Common myeloid progenitor, CD34-positive (primary cell): ENCODE results near the gene TBX1.

Experiments
- CTCF ChIA-PET: fragments of 350-600 bp; sonication (Branson Sonifier 250); formaldehyde crosslinking; loops from one replicate; lab custom pipeline; 2021; ENCODE audit warnings: antibody characterized with exemption; lab: Charles Lee
- POLR2A ChIA-PET: fragments of 350-600 bp; sonication (Branson Sonifier 250); formaldehyde crosslinking; loops from one replicate; lab custom pipeline; 2021; ENCODE audit warnings: antibody characterized with exemption; lab: Charles Lee
- DNase-seq, 3 donors: peaks; one replicate each; pipeline versions ENCODE4 v3.0.0 to v3.0.0-alpha.2; 2013
- H3K27ac ChIP-seq, 2 experiments: 1 replicate in 1 of 2; 2 replicates in 1 of 2; pipeline ENCODE4 v1.7.0; 2013; ENCODE audit warnings: inconsistent platforms in 2 of 2, low read length in 2 of 2, mild to moderate bottlenecking in 2 of 2, low read depth in 1 of 2, moderate library complexity in 1 of 2; ENCODE audit not compliant: severe bottlenecking in 2 of 2, insufficient read depth in 1 of 2, poor library complexity in 1 of 2
- H3K27me3 ChIP-seq, 5 experiments: replicated peaks in 2 of 5; 1 replicate in 3 of 5; 2 replicates in 2 of 5; pipeline versions ENCODE4 v1.6.1 to v1.7.0; 2013; ENCODE audit warnings: low read length in 4 of 5, mild to moderate bottlenecking in 2 of 5, moderate library complexity in 2 of 5, inconsistent platforms in 1 of 5; ENCODE audit not compliant: insufficient read depth in 5 of 5, control insufficient read depth in 4 of 5
- H3K36me3 ChIP-seq, 4 experiments: 1 replicate in 2 of 4; 2 replicates in 2 of 4; pipeline versions ENCODE4 v1.6.1 to v1.7.0; 2013; ENCODE audit warnings: low read length in 3 of 4, control low read depth in 1 of 4, mild to moderate bottlenecking in 1 of 4; ENCODE audit not compliant: control insufficient read depth in 4 of 4, insufficient read depth in 4 of 4
- H3K4me1 ChIP-seq, 4 experiments: 1 replicate in 3 of 4; 2 replicates in 1 of 4; pipeline versions ENCODE4 v1.6.1 to v1.7.1; 2013; ENCODE audit warnings: low read length in 3 of 4, mild to moderate bottlenecking in 3 of 4, control low read depth in 1 of 4, inconsistent platforms in 1 of 4, moderate library complexity in 1 of 4; ENCODE audit not compliant: control insufficient read depth in 4 of 4, insufficient read depth in 4 of 4; ENCODE audit errors: control extremely low read depth in 1 of 4
- H3K4me3 ChIP-seq, 7 experiments: 1 replicate in 4 of 7; 2 replicates in 3 of 7; pipeline versions ENCODE4 v1.5.1 to v1.7.0; 2013; ENCODE audit warnings: mild to moderate bottlenecking in 7 of 7, low read length in 6 of 7, moderate library complexity in 6 of 7, inconsistent platforms in 2 of 7, low read depth in 2 of 7, control low read depth in 1 of 7; ENCODE audit not compliant: insufficient read depth in 4 of 7, control insufficient read depth in 1 of 7; ENCODE audit errors: extremely low read depth in 1 of 7
- H3K9me3 ChIP-seq, 5 experiments: 1 replicate in 4 of 5; 2 replicates in 1 of 5; pipeline versions ENCODE4 v1.6.1 to v1.7.1; 2013; ENCODE audit warnings: low read length in 4 of 5, mild to moderate bottlenecking in 2 of 5, inconsistent platforms in 1 of 5, low read depth in 1 of 5, moderate library complexity in 1 of 5; ENCODE audit not compliant: control insufficient read depth in 4 of 5, insufficient read depth in 2 of 5; ENCODE audit errors: control extremely low read depth in 1 of 5
- WGBS: methylation state at CpG from one replicate; pipeline ENCODE4 v1.1.5; 2013; ENCODE audit not compliant: insufficient coverage; 5-methylcytosine and 5-hydroxymethylcytosine counted together

Gene TBX1

DNA sequence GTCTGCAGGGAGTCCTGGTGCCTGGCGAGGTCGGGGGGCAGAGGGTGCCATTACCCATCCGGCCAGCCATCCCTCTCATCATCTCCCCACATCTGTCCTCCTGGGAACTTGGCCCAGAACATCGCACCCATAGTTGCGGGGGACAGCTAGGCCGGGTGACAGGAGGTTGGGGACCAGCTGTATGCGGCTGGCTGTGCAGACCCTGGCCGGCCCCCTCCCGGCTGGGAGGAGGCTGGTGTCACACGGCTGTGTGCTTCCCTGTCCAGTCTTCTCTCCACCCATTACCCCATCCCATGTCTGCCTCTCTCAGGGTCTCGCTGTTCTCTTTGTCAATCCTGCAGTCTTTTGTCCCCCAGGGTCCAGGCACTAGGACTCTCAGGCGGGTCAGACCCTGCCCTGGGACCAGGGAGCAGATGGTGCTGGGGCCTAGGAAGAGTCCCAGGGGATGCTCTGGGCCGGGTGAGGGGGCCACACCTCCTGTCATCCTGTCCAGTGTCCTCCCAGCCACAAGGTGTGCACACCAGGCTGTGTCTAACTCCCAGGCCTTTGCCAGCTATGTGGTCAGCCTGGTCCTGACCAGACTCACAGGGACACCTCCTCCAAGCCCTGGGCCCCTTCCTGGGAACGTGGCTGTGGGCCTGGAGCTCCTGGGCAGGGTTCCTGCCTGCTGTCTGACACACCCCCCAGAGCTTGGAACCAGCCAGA lies 6.4 kb upstream of the TBX1 start:
- DNase-seq = no peak
- ChIA-PET POLR2A (interaction anchor here (0.6 kb wide), 1 partner anchor 80 kb away, joined by 6 read pairs; no protein-coding TSS in a partner anchor), CTCF (interaction anchor here (0.8 to 1.5 kb wide), 3 partner anchors 9 to 25 kb away, joined by 3 to 4 read pairs (median 3); no protein-coding TSS in a partner anchor)
- H3K27me3 ChIP-seq = peaks cover 0 to 76% (median 36%) of the 10 kb centered on the region in 5 experiments
- no peak overlapping the region for H3K4me3 ChIP-seq
- WGBS = 94% methylated on average over 13 of the region's 14 CpGs
- H3K27ac ChIP-seq = no peak overlapping the region
- no peaks in the 10 kb centered on the region for H3K36me3 ChIP-seq
- no peaks in the 10 kb centered on the region for H3K9me3 ChIP-seq
- peaks cover 0 to 40% (median 19%) of the 10 kb centered on the region in 4 experiments for H3K4me1 ChIP-seq

DNA sequence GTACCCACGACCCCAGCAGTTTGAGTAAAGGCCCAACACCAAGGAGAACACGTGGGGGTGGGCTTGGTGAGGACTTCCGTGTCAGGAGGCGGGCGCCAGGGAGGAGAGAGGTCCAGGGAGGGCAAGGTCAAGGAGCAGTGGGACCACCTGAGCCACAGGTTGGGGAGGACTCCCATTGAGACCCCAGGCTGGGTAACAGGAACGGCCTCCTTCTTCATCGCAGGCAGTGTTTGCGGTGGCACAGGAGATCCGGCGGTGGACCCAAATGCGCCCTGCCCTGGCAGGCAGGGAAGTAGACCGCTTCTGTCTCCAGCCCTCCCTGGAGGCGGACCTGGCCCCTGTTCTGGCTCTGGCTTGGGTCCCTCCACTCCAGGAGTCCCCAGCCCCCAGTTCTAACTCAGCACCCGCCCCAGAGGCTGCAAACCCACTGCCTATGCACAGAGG lies 5.9 kb upstream of the TBX1 start:
- Histone ChIP-seq H3K27me3 (peaks cover 0 to 82% (median 40%) of the 10 kb centered on the region in 5 experiments), H3K36me3 (no peaks in the 10 kb centered on the region), H3K9me3 (no peaks in the 10 kb centered on the region), H3K27ac (no peak overlapping the region), H3K4me1 (peaks cover 0 to 46% (median 21%) of the 10 kb centered on the region in 4 experiments), H3K4me3 (no peak overlapping the region)
- CTCF ChIA-PET = interaction anchor here (1.5 to 2.2 kb wide), 3 partner anchors 19 to 25 kb away, joined by 4 to 12 read pairs (median 10); no protein-coding TSS in a partner anchor
- POLR2A ChIA-PET = interaction anchor here (0.6 kb wide), 1 partner anchor 80 kb away, joined by 6 read pairs; no protein-coding TSS in a partner anchor
- 28% methylated on average over 10 of the region's 14 CpGs for WGBS
- DNase-seq = peak in 1 of 3 donors; percentile 35

DNA sequence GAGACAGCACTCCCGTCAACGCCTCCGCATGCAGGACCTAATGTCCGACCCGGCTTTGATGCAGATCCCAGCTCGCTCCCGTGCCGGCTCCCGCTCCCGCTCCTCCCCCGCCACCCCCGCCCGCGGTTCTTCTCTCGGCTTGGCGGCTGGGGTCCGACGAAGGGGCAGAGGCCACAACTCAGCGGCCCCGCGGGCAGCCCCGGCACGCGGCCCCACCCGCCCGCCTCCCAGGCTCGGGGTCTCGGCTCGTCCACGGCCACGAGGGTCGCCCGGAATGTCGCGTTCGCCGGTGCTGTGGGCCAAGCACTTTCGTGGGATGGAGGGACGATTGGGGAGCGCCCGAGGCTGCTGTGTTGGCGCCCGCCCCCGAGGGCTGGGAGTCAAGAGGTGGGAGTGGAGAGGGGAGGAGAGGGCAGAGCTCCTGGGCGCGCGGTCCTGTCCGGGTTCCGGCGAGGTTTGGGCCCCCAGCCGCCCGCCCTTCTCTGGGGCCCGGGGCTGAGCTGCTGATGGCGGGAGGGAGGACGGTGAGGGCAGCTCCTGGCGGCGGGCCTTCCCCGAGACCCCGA lies 5.3 kb upstream of the TBX1 start:
- 3% methylated on average over 27 of the region's 59 CpGs for WGBS
- DNase-seq = no peak
- Histone ChIP-seq H3K36me3 (no peaks in the 10 kb centered on the region), H3K4me3 (peak overlapping the region in 2 of 7 experiments; percentile 16 to 19), H3K27ac (no peak overlapping the region), H3K27me3 (peaks cover 0 to 87% (median 40%) of the 10 kb centered on the region in 5 experiments), H3K4me1 (peaks cover 0 to 48% (median 24%) of the 10 kb centered on the region in 4 experiments), H3K9me3 (no peaks in the 10 kb centered on the region)
- ChIA-PET POLR2A (no interaction called here), CTCF (interaction anchor here (1.1 to 3.9 kb wide), 4 partner anchors 9 to 192 kb away, joined by 3 to 20 read pairs (median 11); no protein-coding TSS in a partner anchor)

DNA sequence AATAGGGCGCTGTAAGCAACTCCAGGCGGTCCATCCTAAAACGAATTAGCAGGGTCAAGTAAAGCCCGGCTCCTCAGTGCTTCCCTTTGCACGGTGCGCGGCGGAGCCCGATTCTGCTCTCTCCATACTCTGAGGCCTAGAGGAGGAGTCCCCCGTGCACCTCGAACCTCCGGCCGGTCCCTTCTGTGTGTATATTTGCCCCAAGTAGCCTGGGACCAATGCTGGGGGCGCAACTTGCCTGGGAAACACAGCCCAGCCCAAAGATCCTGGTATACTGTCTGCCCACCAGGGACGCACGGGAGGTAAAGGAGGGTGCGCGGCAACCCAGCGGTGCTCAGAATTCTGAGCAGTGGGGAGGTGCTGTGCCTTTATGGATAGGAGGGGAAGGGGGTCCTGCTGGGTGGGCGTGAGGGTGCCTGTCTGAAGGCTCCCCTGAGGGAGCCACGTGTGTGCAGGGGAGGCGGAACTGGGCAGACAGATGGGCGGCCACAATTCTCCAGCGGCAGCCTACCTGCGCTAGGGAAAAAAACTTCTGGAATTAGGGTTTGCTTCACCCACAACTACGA lies 4.8 kb upstream of the TBX1 start:
- H3K4me3 ChIP-seq = peak overlapping the region in 1 of 7 experiments; percentile 19
- POLR2A ChIA-PET = no interaction called here
- WGBS = 4% methylated on average over 26 of the region's 26 CpGs

GRCh38 chr22:19756288-19757128 lies 4.1 kb upstream of the TBX1 start:
- no peaks in the 10 kb centered on the region for H3K9me3 ChIP-seq
- CTCF ChIA-PET = interaction anchor here (0.6 to 3.9 kb wide), 12 partner anchors 10 to 191 kb away, joined by 3 to 20 read pairs (median 4); no protein-coding TSS in a partner anchor
- peak overlapping the region in 5 of 7 experiments; percentile 27 to 66 (median 42) for H3K4me3 ChIP-seq
- POLR2A ChIA-PET = no interaction called here
- no peaks in the 10 kb centered on the region for H3K36me3 ChIP-seq
- H3K27ac ChIP-seq = no peak overlapping the region
- 2% methylated on average over 56 of the region's 76 CpGs for WGBS
- DNase-seq = peak; percentile 44 to 63 (median 50)
- peaks cover 0 to 56% (median 27%) of the 10 kb centered on the region in 4 experiments for H3K4me1 ChIP-seq
- H3K27me3 ChIP-seq = peaks cover 0 to 94% (median 38%) of the 10 kb centered on the region in 5 experiments

More for the DNA sequence above, 4.8 kb upstream of the TBX1 start:
- Histone ChIP-seq H3K9me3 (no peaks in the 10 kb centered on the region), H3K27me3 (peaks cover 0 to 88% (median 40%) of the 10 kb centered on the region in 5 experiments), H3K36me3 (no peaks in the 10 kb centered on the region), H3K4me1 (peaks cover 0 to 50% (median 25%) of the 10 kb centered on the region in 4 experiments), H3K27ac (no peak overlapping the region)
- DNase-seq = peak in 2 of 3 donors; percentile 44 to 46
- CTCF ChIA-PET = interaction anchor here (0.6 to 3.9 kb wide), 11 partner anchors 9 to 192 kb away, joined by 3 to 20 read pairs (median 5); no protein-coding TSS in a partner anchor
